T-helper 17 cell (primary cell): ENCODE results near the gene MYO16. TPM values are rescaled to one million over a fixed set of nuclear protein-coding genes. Genes with fewer than 3 reads are reported as not detected.

Experiments used
- ATAC-seq: fragments of 150-1000 bp; cut with Tn5 transposase; 2 replicates; pipeline ENCODE4 v1.10.0; 2021; ENCODE audit warnings: mild to moderate bottlenecking, moderate library complexity
- DNase-seq, 3 donors: peaks; one replicate each; pipeline versions ENCODE4 v3.0.0 to v3.0.0-alpha.2; 2020 to 2021
- H3K9me3 ChIP-seq: one replicate; pipeline ENCODE4 v1.7.0; 2013; ENCODE audit warnings: low read length, mild to moderate bottlenecking; ENCODE audit not compliant: control insufficient read depth, poor library complexity, severe bottlenecking
- H3K27ac Mint-ChIP-seq: one replicate; pipeline ENCODE4 v1.8.0; 2022; ENCODE audit warnings: mild to moderate bottlenecking, moderate library complexity, mixed read lengths
- H3K27me3 Mint-ChIP-seq: one replicate; pipeline ENCODE4 v1.8.0; 2022; ENCODE audit warnings: mixed read lengths
- H3K36me3 Mint-ChIP-seq: one replicate; pipeline ENCODE4 v1.8.0; 2022; ENCODE audit warnings: low read depth, mixed read lengths
- H3K4me1 Mint-ChIP-seq: one replicate; pipeline ENCODE4 v1.8.0; 2022; ENCODE audit warnings: mild to moderate bottlenecking, mixed read lengths
- H3K4me3 Mint-ChIP-seq: one replicate; pipeline ENCODE4 v1.8.0; 2022; ENCODE audit warnings: mild to moderate bottlenecking, moderate library complexity, mixed read lengths
- total RNA-seq, 4 donors: library from RNA in 2 of 4; stranded (reverse) in 2 of 4; gene quantifications; one replicate each; pipeline ENCODE4 v1.2.3 and lab custom pipeline; 2022 to 2026

Gene MYO16
- total RNA-seq, 2 donors from 2014 or later: 0.42 to 0.45 TPM

DNA sequence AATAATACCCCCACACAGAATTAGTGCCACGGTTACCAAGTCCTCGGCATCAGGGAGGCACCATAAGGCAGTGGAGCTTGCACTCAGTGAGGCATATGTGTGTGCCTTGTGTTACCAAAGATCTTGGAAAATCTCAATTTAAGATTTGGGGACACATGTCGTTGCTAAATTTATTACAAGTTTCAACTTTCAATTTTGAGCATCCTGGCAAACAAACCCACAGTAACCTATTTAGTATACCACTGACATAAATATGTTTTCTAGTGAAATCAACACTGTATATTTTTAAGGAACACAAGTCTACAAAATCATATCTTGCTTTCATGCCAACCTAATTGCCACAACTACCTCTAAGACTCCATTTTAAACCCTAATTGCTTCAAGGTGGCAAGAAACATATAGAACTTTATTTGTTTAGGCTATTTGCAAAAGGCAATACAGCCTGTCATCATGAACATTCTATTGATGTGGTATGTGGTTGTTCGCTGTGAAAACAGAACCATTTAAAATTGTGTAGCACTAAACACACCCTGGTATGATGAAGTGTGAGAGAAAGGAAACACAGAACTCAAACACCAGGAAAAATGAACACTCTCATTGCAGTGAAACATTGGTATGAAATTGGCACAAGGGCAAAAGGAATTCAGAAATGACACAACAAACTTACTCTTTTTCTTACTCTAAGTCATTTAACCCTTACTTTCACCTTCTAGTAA lies 625.9 kb downstream of the MYO16 start:
- no peaks in the 10 kb centered on the region for H3K36me3 Mint-ChIP-seq
- ATAC-seq (no peak), DNase-seq (no peak)
- no peak overlapping the region for H3K27ac Mint-ChIP-seq
- peaks cover 10% of the 10 kb centered on the region for H3K27me3 Mint-ChIP-seq
- H3K4me1 Mint-ChIP-seq: no peaks in the 10 kb centered on the region
- H3K9me3 ChIP-seq: no peaks in the 10 kb centered on the region
- H3K4me3 Mint-ChIP-seq: no peak overlapping the region

DNA sequence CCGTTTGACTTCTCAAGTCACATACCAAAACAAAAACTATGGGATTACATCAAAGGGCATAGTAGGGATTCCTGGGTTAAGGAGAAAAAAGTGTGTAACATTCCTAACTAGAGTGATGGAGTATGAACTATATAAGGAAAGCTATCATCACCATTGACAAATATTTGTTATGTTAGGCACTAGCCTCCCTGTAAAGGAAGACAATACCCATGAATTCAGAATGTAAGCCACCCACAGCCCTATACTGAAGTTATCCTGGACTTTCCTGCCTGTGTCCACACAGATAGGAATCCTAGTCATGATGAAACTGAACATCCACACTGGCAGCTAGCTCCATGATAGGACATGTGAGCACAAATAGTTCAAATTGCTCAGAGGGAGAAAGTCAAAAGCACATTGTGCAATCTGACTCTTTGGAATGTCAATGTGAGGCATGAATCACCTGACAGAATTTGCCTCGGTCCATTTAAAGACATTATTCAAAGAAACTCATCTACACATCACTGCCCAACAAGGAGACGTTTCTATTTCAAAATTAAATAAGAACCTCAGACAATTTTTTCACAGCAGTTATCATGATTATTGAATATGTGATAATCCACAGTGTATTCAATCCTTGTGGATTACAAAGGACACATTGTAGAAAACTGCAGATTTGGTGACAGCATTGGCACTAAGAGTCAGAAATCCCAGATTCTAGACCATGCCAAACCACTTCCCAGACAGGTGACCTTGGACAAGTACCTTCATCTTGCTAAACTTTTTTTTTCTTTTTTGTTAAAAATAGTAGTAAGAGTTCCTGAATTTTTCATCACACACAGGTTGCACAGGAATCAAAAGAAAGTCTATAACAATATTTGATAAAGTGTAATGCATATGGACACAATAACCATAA lies 627.7 kb downstream of the MYO16 start:
- Mint-ChIP-seq H3K36me3 (no peaks in the 10 kb centered on the region), H3K27me3 (peaks cover 10% of the 10 kb centered on the region), H3K4me3 (no peak overlapping the region), H3K4me1 (no peaks in the 10 kb centered on the region), H3K27ac (no peak overlapping the region)
- DNase-seq (no peak), ATAC-seq (no peak)
- no peaks in the 10 kb centered on the region for H3K9me3 ChIP-seq
